GM12878 (cell line): ENCODE results near the gene RMI2. TPM values are rescaled to one million over a fixed set of nuclear protein-coding genes. Genes with fewer than 3 reads are reported as not detected.

ENCODE experiments used
- ATAC-seq: fragments of 200-7000 bp; cut with Tn5 transposase; 3 replicates; pipeline ENCODE4 v1.9.1; 2020; ENCODE audit warnings: mild to moderate bottlenecking, moderate library complexity
- BruUV-seq: library from RNA; stranded (reverse); fragments of 400-500 nt; replicated peaks from 2 replicates; lab custom pipeline; 2021; lab: Mats Ljungman, UMichigan
- CTCF ChIA-PET: fragments of 300-600 bp; sonication (Branson Sonifier 250); formaldehyde crosslinking; extraction: SDS; loops from one replicate; lab custom pipeline; 2021; ENCODE audit warnings: inconsistent platforms; lab: Yijun Ruan, JAX
- POLR2A ChIA-PET: fragments of 350-600 bp; formaldehyde crosslinking; extraction: SDS; loops from one replicate; lab custom pipeline; 2021; ENCODE audit warnings: inconsistent platforms; lab: Charles Lee
- RAD21 ChIA-PET: fragments of 300-600 bp; sonication (Branson Sonifier 250); formaldehyde crosslinking; loops from one replicate; lab custom pipeline; 2023; ENCODE audit warnings: antibody characterized with exemption; ENCODE audit not compliant: unreplicated experiment; lab: Charles Lee
- SMC1A ChIA-PET: fragments of 300-600 bp; sonication (Branson Sonifier 250); formaldehyde crosslinking; loops from one replicate; lab custom pipeline; 2023; ENCODE audit not compliant: unreplicated experiment, uncharacterized antibody; lab: Charles Lee
- DNase-seq: peaks from one replicate; pipeline ENCODE4 v3.0.0-alpha.2; 2011; ENCODE audit warnings: low read depth, low spot score
- FAIRE-seq: peaks from 3 replicates; lab custom pipeline; 2011; peaks lifted over from hg19 to GRCh38; lab: Jason Lieb, UNC
- H2AFZ ChIP-seq: 2 replicates; pipeline ENCODE4 v1.6.0; 2011; ENCODE audit warnings: low read depth, low read length, control low read depth; ENCODE audit not compliant: control insufficient read depth
- H3K27ac ChIP-seq: 2 replicates; pipeline ENCODE4 v1.5.1; 2011; ENCODE audit warnings: control low read depth; ENCODE audit not compliant: control insufficient read depth, insufficient read depth
- H3K27me3 ChIP-seq, 2 experiments: replicated peaks in 1 of 2; 2 replicates each; pipeline versions ENCODE4 v1.6.0 to v1.6.1; 2011; ENCODE audit warnings: low read length in 1 of 2; ENCODE audit not compliant: control insufficient read depth in 2 of 2, insufficient read depth in 2 of 2
- H3K36me3 ChIP-seq, 2 experiments: 2 replicates each; pipeline ENCODE4 v1.5.1; 2011; ENCODE audit warnings: low read length in 1 of 2; ENCODE audit not compliant: control insufficient read depth in 2 of 2, insufficient read depth in 2 of 2
- H3K4me1 ChIP-seq: 2 replicates; pipeline ENCODE4 v1.6.1; 2011; ENCODE audit warnings: mild to moderate bottlenecking, low read length, moderate library complexity, mixed read lengths; ENCODE audit not compliant: control insufficient read depth, insufficient read depth
- H3K4me2 ChIP-seq: 2 replicates; pipeline ENCODE4 v1.6.0; 2011; ENCODE audit warnings: control low read depth; ENCODE audit not compliant: control insufficient read depth, insufficient read depth
- H3K4me3 ChIP-seq: fragments of 200-600 bp; sonication (generic); 2 replicates; pipeline ENCODE4 v1.5.1; 2016
- H3K79me2 ChIP-seq: 2 replicates; pipeline ENCODE4 v1.6.0; 2011; ENCODE audit warnings: low read length; ENCODE audit not compliant: control insufficient read depth, insufficient read depth
- H3K9ac ChIP-seq: 2 replicates; pipeline ENCODE4 v1.8.0; 2011; ENCODE audit warnings: low read length, control low read depth, mixed read lengths; ENCODE audit not compliant: control insufficient read depth, insufficient read depth
- H3K9me3 ChIP-seq: replicated peaks from 3 replicates; pipeline ENCODE4 v1.5.1; 2011; ENCODE audit warnings: mild to moderate bottlenecking, low read length; ENCODE audit not compliant: control insufficient read depth, insufficient read depth
- H4K20me1 ChIP-seq: 2 replicates; pipeline ENCODE4 v1.6.0; 2011; ENCODE audit not compliant: control insufficient read depth, insufficient read depth
- BCL11A ChIP-seq: IDR thresholded peaks from 2 replicates; pipeline ENCODE4 v1.6.1; 2011; ENCODE audit warnings: low read depth, low read length
- EED ChIP-seq: sonication (generic); IDR thresholded peaks from 2 replicates; pipeline ENCODE4 v1.6.1; 2016; ENCODE audit warnings: antibody characterized with exemption, low read depth
- HDAC2 ChIP-seq: fragments of 200-600 bp; sonication (generic); IDR thresholded peaks from 2 replicates; pipeline ENCODE4 v1.6.1; 2017
- TAF1 ChIP-seq: IDR thresholded peaks from 2 replicates; pipeline ENCODE4 v1.6.1; 2011; ENCODE audit warnings: mild to moderate bottlenecking, low read depth, low read length, borderline replicate concordance
- ZNF207 ChIP-seq: fragments of 450-650 bp; IDR thresholded peaks from 2 replicates; pipeline ENCODE4 v1.6.1; 2014; ENCODE audit warnings: antibody characterized with exemption, mild to moderate bottlenecking, borderline replicate concordance
- WGBS: methylation state at CpG from one replicate; pipeline ENCODE4 v1.1.6; 2016; ENCODE audit warnings: low lambda C conversion rate; ENCODE audit not compliant: insufficient replicate concordance, insufficient coverage; ENCODE audit errors: missing lambda C conversion rate; 5-methylcytosine and 5-hydroxymethylcytosine counted together
- in situ Hi-C: fragments of 300-500 bp; cut with MboI; formaldehyde crosslinking; loops from 9 replicates; pipeline ENCODE4 v1.14.3; 2018; ENCODE audit warnings: mixed read lengths
- intact Hi-C: fragments of 100-400 bp; cut with micrococcal nuclease; formaldehyde crosslinking; loops from one replicate; pipeline ENCODE4 v1.14.2; 2022; ENCODE audit not compliant: unreplicated experiment
- polyA plus RNA-seq, 11 experiments: library from polyadenylated mRNA; depleted of rRNA in 4 of 11; unstranded in 6 of 11; stranded (reverse) in 5 of 11; fragments of >200 nt; fragmentation: Nextera tagmentation in 4 of 11; fragmentation: Illumina TruSeq in 1 of 11; extraction: Ambion mirVana in 4 of 11; extraction: Trizol in 1 of 11; gene quantifications; 1 replicate in 1 of 11; 2 replicates in 10 of 11; pipeline versions ENCODE4 v1.2.1 to v1.2.3, GENCODE V29; 2011 to 2016; ENCODE audit warnings: inconsistent platforms in 2 of 11, missing spikeins in 2 of 11, low read depth in 1 of 11
- total RNA-seq, 4 experiments: library from RNA; depleted of rRNA in 3 of 4; stranded (reverse); fragments of >200 nt in 3 of 4; fragmentation: Illumina TruSeq in 1 of 4; extraction: Trizol in 1 of 4; gene quantifications; 2 replicates each; pipeline versions ENCODE4 v1.2.1 to v1.2.3, GENCODE V29; 2013 to 2021
- TF ChIP-seq, protein P1 (sequence below): fragments of 450-650 bp; IDR thresholded peaks from 2 replicates; pipeline ENCODE4 v1.6.1; 2016; ENCODE audit warnings: mild to moderate bottlenecking
- TF ChIP-seq, protein P2 (sequence below): fragments of 450-650 bp; IDR thresholded peaks from 2 replicates; pipeline ENCODE4 v1.6.1; 2017; ENCODE audit warnings: antibody characterized with exemption, mild to moderate bottlenecking, moderate library complexity
- TF ChIP-seq, protein P3 (sequence below): IDR thresholded peaks from 2 replicates; pipeline ENCODE4 v1.6.1; 2012; ENCODE audit warnings: improper control_type of control experiment, low read depth, low read length; ENCODE audit not compliant: insufficient replicate concordance

The RMI2 gene
- total and polyA plus RNA-seq, 10 of the 15 experiments (the other 5 are each of a cell fraction or from before 2014, with no cell fraction given): 9.6 to 68.8 (median 32.1) TPM

DNA sequence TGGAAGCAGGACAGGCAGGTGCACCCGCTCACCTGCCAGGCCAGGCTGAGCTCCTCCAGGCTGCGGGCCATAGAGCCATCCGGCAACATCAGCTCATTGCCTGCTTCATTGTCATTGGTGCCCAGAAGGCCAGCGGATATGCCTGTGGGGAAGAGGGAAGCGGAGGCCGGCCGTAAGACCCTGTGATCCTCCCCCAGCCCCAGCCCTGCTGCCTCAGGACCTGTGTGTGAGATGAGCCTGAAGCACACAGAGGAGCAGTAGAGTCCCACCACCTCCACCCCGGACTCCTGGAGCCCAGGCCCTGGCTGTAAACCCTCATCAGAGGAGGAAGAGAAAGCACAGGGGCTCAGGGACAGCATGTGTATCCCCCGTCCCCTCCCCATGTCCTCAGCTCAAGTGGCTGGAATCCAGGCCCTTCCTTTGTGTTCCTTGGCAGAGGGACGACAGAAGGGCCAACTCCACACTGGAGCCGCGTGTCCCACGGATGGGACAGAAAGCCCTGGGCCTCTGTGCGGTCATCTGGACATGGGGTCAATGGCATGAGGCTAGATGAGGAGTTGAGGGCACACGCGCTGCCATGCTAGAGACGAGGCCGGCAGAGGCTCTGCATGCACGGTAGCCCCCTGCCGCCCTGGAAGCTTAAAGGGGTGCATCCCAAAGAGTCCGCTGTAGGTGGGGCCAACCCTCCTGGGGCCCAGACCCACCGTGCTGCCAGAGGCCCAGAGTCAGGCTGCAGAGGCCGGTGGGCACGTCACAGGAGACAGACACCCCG, 39.1 kb downstream of the RMI2 start:
- intact Hi-C loops (no loop called here), in situ Hi-C loops (no loop called here)
- H3K79me2 ChIP-seq: no peaks in the 10 kb centered on the region
- no TSS peak for BruUV-seq
- ChIA-PET CTCF (interaction anchor here (1.4 to 3.2 kb wide), 3 partner anchors 11 to 413 kb away, joined by 3 to 16 read pairs (median 5); no protein-coding TSS in a partner anchor), SMC1A (no interaction called here), POLR2A (no interaction called here), RAD21 (interaction anchor here (1.3 kb wide), 1 partner anchor 22 kb away, joined by 3 read pairs; no protein-coding TSS in a partner anchor)
- FAIRE-seq (no peak), ATAC-seq (no peak), DNase-seq (no peak)
- H4K20me1 ChIP-seq: no peaks in the 10 kb centered on the region
- H3K4me1 ChIP-seq: peaks cover 17% of the 10 kb centered on the region
- no peaks in the 10 kb centered on the region for H3K9me3 ChIP-seq
- no peak overlapping the region for H3K27ac ChIP-seq
- H3K27me3 ChIP-seq: no peaks in the 10 kb centered on the region
- no peak overlapping the region for H3K9ac ChIP-seq
- 56% methylated on average over 24 of the region's 25 CpGs for WGBS
- H3K4me2 ChIP-seq: no peak overlapping the region
- H3K4me3 ChIP-seq: no peak overlapping the region
- no peak for TF ChIP-seq HDAC2
- no peak for TF ChIP-seq TAF1
- TF ChIP-seq, protein P1, sequence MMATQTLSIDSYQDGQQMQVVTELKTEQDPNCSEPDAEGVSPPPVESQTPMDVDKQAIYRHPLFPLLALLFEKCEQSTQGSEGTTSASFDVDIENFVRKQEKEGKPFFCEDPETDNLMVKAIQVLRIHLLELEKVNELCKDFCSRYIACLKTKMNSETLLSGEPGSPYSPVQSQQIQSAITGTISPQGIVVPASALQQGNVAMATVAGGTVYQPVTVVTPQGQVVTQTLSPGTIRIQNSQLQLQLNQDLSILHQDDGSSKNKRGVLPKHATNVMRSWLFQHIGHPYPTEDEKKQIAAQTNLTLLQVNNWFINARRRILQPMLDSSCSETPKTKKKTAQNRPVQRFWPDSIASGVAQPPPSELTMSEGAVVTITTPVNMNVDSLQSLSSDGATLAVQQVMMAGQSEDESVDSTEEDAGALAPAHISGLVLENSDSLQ: no peak
- TF ChIP-seq EED: no peak
- TF ChIP-seq ZNF207: no peak
- TF ChIP-seq, protein P2, sequence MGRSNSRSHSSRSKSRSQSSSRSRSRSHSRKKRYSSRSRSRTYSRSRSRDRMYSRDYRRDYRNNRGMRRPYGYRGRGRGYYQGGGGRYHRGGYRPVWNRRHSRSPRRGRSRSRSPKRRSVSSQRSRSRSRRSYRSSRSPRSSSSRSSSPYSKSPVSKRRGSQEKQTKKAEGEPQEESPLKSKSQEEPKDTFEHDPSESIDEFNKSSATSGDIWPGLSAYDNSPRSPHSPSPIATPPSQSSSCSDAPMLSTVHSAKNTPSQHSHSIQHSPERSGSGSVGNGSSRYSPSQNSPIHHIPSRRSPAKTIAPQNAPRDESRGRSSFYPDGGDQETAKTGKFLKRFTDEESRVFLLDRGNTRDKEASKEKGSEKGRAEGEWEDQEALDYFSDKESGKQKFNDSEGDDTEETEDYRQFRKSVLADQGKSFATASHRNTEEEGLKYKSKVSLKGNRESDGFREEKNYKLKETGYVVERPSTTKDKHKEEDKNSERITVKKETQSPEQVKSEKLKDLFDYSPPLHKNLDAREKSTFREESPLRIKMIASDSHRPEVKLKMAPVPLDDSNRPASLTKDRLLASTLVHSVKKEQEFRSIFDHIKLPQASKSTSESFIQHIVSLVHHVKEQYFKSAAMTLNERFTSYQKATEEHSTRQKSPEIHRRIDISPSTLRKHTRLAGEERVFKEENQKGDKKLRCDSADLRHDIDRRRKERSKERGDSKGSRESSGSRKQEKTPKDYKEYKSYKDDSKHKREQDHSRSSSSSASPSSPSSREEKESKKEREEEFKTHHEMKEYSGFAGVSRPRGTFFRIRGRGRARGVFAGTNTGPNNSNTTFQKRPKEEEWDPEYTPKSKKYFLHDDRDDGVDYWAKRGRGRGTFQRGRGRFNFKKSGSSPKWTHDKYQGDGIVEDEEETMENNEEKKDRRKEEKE: no peak
- TF ChIP-seq BCL11A: no peak
- TF ChIP-seq, protein P3, sequence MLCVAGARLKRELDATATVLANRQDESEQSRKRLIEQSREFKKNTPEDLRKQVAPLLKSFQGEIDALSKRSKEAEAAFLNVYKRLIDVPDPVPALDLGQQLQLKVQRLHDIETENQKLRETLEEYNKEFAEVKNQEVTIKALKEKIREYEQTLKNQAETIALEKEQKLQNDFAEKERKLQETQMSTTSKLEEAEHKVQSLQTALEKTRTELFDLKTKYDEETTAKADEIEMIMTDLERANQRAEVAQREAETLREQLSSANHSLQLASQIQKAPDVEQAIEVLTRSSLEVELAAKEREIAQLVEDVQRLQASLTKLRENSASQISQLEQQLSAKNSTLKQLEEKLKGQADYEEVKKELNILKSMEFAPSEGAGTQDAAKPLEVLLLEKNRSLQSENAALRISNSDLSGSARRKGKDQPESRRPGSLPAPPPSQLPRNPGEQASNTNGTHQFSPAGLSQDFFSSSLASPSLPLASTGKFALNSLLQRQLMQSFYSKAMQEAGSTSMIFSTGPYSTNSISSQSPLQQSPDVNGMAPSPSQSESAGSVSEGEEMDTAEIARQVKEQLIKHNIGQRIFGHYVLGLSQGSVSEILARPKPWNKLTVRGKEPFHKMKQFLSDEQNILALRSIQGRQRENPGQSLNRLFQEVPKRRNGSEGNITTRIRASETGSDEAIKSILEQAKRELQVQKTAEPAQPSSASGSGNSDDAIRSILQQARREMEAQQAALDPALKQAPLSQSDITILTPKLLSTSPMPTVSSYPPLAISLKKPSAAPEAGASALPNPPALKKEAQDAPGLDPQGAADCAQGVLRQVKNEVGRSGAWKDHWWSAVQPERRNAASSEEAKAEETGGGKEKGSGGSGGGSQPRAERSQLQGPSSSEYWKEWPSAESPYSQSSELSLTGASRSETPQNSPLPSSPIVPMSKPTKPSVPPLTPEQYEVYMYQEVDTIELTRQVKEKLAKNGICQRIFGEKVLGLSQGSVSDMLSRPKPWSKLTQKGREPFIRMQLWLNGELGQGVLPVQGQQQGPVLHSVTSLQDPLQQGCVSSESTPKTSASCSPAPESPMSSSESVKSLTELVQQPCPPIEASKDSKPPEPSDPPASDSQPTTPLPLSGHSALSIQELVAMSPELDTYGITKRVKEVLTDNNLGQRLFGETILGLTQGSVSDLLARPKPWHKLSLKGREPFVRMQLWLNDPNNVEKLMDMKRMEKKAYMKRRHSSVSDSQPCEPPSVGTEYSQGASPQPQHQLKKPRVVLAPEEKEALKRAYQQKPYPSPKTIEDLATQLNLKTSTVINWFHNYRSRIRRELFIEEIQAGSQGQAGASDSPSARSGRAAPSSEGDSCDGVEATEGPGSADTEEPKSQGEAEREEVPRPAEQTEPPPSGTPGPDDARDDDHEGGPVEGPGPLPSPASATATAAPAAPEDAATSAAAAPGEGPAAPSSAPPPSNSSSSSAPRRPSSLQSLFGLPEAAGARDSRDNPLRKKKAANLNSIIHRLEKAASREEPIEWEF: no peak
- no peak overlapping the region for H2AFZ ChIP-seq
- H3K36me3 ChIP-seq: no peaks in the 10 kb centered on the region
